ENCODE measurements around the gene ACTL10. TPM values are rescaled to one million over a fixed set of nuclear protein-coding genes. Genes with fewer than 3 reads are reported as not detected.

ACTL10 gene
- total and polyA plus RNA-seq, 2 of the 13 experiments (the other 11 are each of a cell fraction or from before 2014, with no cell fraction given) = not detected

DNA sequence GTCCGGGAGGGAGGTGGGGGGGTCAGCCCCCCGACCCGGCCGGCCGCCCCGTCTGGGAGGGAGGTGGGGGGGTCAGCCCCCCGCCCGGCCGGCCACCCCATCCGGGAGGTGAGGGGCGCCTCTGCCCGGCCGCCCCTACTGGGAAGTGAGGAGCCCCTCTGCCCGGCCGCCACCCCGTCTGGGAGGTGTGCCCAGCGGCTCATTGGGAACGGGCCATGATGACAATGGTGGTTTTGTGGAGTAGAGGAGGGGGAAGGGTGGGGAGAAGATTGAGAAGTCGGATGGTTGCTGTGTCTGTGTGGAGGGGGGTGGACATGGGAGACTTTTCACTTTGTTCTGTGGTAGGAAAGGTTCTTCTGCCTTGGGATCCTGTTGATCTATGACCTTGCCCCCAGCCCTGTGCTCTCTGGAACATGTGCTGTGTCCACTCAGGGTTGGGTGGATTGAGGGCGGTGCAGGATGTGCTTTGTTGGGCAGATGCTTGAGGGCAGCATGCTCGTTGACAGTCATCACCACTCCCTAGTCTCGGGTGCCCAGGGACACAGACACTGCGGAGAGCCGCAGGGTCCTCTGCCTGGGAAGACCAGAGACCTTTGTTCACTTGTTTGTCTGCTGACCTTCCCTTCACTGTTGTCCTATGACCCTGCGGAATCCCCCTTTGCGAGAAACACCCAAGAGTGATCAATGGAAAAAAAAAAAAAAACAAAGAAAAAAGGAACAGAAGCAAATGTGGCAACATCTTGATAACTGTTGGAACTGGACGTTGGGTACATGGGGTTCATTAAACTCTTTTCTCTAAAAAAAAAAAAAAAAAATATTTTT is 35.1 kb downstream of the ACTL10 start (continued):
- TF ChIP-seq, protein P1, sequence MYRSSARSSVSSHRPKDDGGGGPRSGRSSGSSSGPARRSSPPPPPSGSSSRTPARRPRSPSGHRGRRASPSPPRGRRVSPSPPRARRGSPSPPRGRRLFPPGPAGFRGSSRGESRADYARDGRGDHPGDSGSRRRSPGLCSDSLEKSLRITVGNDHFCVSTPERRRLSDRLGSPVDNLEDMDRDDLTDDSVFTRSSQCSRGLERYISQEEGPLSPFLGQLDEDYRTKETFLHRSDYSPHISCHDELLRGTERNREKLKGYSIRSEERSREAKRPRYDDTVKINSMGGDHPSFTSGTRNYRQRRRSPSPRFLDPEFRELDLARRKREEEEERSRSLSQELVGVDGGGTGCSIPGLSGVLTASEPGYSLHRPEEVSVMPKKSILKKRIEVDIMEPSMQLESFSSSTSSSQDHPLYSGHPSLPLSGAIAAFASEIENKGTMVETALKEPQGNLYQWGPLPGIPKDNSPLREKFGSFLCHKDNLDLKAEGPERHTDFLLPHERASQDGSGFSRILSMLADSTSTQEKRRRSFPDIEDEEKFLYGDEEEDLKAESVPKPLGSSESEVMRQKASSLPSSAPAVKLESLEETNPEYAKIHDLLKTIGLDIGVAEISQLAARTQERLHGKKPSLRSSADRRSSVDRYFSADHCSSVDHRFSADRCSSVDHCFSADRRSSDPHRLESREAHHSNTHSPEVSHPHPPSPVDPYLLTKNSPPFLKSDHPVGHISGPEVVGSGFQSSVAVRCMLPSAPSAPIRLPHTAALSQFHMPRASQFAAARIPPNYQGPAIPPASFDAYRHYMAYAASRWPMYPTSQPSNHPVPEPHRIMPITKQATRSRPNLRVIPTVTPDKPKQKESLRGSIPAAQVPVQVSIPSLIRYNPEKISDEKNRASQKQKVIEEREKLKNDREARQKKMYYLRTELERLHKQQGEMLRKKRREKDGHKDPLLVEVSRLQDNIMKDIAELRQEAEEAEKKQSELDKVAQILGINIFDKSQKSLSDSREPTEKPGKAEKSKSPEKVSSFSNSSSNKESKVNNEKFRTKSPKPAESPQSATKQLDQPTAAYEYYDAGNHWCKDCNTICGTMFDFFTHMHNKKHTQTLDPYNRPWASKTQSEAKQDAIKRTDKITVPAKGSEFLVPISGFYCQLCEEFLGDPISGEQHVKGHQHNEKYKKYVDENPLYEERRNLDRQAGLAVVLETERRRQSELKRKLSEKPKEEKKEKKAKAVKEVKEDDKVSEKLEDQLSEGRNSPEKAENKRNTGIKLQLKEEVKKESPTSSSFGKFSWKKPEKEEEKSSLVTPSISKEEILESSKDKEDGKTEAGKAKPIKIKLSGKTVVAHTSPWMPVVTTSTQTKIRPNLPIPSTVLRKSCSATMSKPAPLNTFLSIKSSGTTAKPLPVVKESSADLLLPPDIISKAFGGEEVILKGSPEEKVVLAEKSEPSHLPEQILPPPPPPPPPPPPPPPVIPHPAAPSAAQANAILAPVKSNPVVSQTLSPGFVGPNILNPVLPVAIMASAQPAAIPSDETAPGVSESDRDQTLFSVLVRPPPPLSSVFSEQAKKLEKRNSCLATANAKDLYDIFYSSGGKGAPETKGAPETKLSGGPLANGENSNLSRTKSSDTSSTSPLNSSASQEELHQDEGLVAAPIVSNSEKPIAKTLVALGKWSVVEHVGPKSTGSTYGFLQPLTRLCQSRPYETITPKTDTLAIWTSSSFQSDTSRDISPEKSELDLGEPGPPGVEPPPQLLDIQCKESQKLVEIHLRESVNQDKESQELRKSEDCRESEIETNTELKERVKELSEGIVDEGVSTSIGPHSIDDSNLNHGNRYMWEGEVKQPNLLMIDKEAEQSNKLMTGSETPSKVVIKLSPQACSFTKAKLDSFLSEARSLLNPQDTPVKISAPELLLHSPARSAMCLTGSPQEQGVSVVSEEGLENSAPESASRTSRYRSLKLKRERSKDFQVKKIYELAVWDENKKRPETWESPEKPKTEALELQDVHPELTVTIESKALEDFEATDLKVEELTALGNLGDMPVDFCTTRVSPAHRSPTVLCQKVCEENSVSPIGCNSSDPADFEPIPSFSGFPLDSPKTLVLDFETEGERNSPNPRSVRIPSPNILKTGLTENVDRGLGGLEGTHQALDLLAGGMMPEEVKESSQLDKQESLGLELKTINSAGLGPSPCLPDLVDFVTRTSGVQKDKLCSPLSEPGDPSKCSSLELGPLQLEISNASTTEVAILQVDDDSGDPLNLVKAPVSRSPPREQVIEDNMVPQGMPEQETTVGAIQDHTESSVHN (CRISPR knock-in tag; IDR thresholded peaks at IDR 0.05) = peak; percentile 82; the same call in 1 of the 2 replicates
- TF ChIP-seq LCORL (IDR thresholded peaks at IDR 0.05) = 0 out of 2 replicates have a peak, but pooled peaks have one; percentile 5
- peak; percentile 95 for TF ChIP-seq LCORL (CRISPR knock-in tag; IDR thresholded peaks at IDR 0.05)
- peak; percentile 76; the same call in 1 of the 2 replicates for TF ChIP-seq ZNF563 (CRISPR knock-in tag; IDR thresholded peaks at IDR 0.05)
- no peak for TF ChIP-seq GPN1 (CRISPR knock-in tag; IDR thresholded peaks at IDR 0.05; ENCODE audit: borderline replicate concordance)
- TF ChIP-seq SIX4 (CRISPR knock-in tag; IDR thresholded peaks at IDR 0.05) = peak; percentile 74; the same call in 1 of the 2 replicates
- TF ChIP-seq FOXK1 (CRISPR knock-in tag; IDR thresholded peaks at IDR 0.05; ENCODE audit: borderline replicate concordance, low read depth) = peak; percentile 89
- TF ChIP-seq, protein P2, sequence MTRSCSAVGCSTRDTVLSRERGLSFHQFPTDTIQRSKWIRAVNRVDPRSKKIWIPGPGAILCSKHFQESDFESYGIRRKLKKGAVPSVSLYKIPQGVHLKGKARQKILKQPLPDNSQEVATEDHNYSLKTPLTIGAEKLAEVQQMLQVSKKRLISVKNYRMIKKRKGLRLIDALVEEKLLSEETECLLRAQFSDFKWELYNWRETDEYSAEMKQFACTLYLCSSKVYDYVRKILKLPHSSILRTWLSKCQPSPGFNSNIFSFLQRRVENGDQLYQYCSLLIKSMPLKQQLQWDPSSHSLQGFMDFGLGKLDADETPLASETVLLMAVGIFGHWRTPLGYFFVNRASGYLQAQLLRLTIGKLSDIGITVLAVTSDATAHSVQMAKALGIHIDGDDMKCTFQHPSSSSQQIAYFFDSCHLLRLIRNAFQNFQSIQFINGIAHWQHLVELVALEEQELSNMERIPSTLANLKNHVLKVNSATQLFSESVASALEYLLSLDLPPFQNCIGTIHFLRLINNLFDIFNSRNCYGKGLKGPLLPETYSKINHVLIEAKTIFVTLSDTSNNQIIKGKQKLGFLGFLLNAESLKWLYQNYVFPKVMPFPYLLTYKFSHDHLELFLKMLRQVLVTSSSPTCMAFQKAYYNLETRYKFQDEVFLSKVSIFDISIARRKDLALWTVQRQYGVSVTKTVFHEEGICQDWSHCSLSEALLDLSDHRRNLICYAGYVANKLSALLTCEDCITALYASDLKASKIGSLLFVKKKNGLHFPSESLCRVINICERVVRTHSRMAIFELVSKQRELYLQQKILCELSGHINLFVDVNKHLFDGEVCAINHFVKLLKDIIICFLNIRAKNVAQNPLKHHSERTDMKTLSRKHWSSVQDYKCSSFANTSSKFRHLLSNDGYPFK (CRISPR knock-in tag; IDR thresholded peaks at IDR 0.05; ENCODE audit: borderline replicate concordance) = no peak
- TF ChIP-seq ZBTB38 (CRISPR knock-in tag; IDR thresholded peaks at IDR 0.05) = peak; percentile 95
- TF ChIP-seq TBX2 (CRISPR knock-in tag; IDR thresholded peaks at IDR 0.05; ENCODE audit: borderline replicate concordance) = peak; percentile 81; the same call in 1 of the 2 replicates
- TF ChIP-seq JUNB (CRISPR knock-in tag; IDR thresholded peaks at IDR 0.05; ENCODE audit: borderline replicate concordance) = no peak
- peak; percentile 59; the same call in 1 of the 2 replicates for TF ChIP-seq ZNF232 (CRISPR knock-in tag; IDR thresholded peaks at IDR 0.05; ENCODE audit: borderline replicate concordance)
